WTC11 (cell line): Measurements from ENCODE around the gene RABAC1. TPM values are rescaled to one million over a fixed set of nuclear protein-coding genes. Genes with fewer than 3 reads are reported as not detected.

ENCODE experiments used
- ATAC-seq: fragments of 200-7000 bp; cut with Tn5 transposase; 2 replicates; pipeline ENCODE4 v1.10.0; 2021; ENCODE audit warnings: mild to moderate bottlenecking, moderate library complexity
- CTCF ChIA-PET: fragments of 300-600 bp; sonication (Branson Sonifier 250); formaldehyde crosslinking; loops from one replicate; lab custom pipeline; 2021; ENCODE audit warnings: antibody characterized with exemption; lab: Charles Lee
- POLR2A ChIA-PET: fragments of 350-600 bp; sonication (Branson Sonifier 250); formaldehyde crosslinking; loops from one replicate; lab custom pipeline; 2021; ENCODE audit warnings: antibody characterized with exemption; lab: Charles Lee
- DNase-seq: peaks from one replicate; pipeline ENCODE4 v3.0.0; 2021; ENCODE audit warnings: low spot score
- H3K27ac Mint-ChIP-seq: 2 replicates; pipeline ENCODE4 v1.8.0; 2021; ENCODE audit warnings: mixed read lengths
- H3K27me3 Mint-ChIP-seq: 2 replicates; pipeline ENCODE4 v1.8.0; 2021; ENCODE audit warnings: low read depth, mild to moderate bottlenecking, moderate library complexity, mixed read lengths
- H3K36me3 Mint-ChIP-seq: 2 replicates; pipeline ENCODE4 v1.8.0; 2021; ENCODE audit warnings: mixed read lengths
- H3K4me1 Mint-ChIP-seq: 2 replicates; pipeline ENCODE4 v1.8.0; 2022; ENCODE audit warnings: mixed read lengths
- H3K4me3 Mint-ChIP-seq: 2 replicates; pipeline ENCODE4 v1.8.0; 2021; ENCODE audit warnings: mild to moderate bottlenecking, moderate library complexity, mixed read lengths
- H3K9me3 Mint-ChIP-seq: 2 replicates; pipeline ENCODE4 v1.8.0; 2021; ENCODE audit warnings: mixed read lengths
- ATF1 ChIP-seq: sonication (generic); formaldehyde crosslinking; IDR thresholded peaks from 2 replicates; pipeline ENCODE4 v1.8.1; 2023; ENCODE audit warnings: mild to moderate bottlenecking, moderate library complexity, missing genetic modification reagents
- CBFB ChIP-seq: sonication (generic); formaldehyde crosslinking; IDR thresholded peaks from 2 replicates; pipeline ENCODE4 v1.8.1; 2022; ENCODE audit warnings: mild to moderate bottlenecking, low read depth, missing genetic modification reagents
- FOXJ3 ChIP-seq: sonication (generic); formaldehyde crosslinking; IDR thresholded peaks from 2 replicates; pipeline ENCODE4 v1.9.0; 2021; ENCODE audit warnings: missing genetic modification reagents, mild to moderate bottlenecking, borderline replicate concordance
- NFATC4 ChIP-seq: fragments of 250-450 bp; sonication (Bioruptor Pico); IDR thresholded peaks from 2 replicates; pipeline ENCODE4 v1.9.0; 2021; ENCODE audit warnings: mild to moderate bottlenecking
- NFE2L1 ChIP-seq: sonication (generic); formaldehyde crosslinking; IDR thresholded peaks from 2 replicates; pipeline ENCODE4 v1.8.1; 2023; ENCODE audit warnings: missing genetic modification reagents
- NFYB ChIP-seq: sonication (generic); formaldehyde crosslinking; conservative IDR thresholded peaks from 2 replicates; pipeline ENCODE4 v1.8.0; 2022; ENCODE audit warnings: low read depth, missing genetic modification reagents
- NR2C2 ChIP-seq: sonication (generic); formaldehyde crosslinking; IDR thresholded peaks from 2 replicates; pipeline ENCODE4 v1.8.0; 2022; ENCODE audit warnings: mild to moderate bottlenecking, missing genetic modification reagents
- RELA ChIP-seq: sonication (generic); formaldehyde crosslinking; IDR thresholded peaks from 2 replicates; pipeline ENCODE4 v1.8.1; 2022; ENCODE audit warnings: missing genetic modification reagents, mild to moderate bottlenecking, borderline replicate concordance
- ZBTB21 ChIP-seq: sonication (generic); formaldehyde crosslinking; IDR thresholded peaks from 2 replicates; pipeline ENCODE4 v1.8.1; 2023; ENCODE audit warnings: mild to moderate bottlenecking, missing genetic modification reagents, borderline replicate concordance
- total RNA-seq: library from RNA; stranded (reverse); gene quantifications from 3 replicates; pipeline ENCODE4 v1.2.3, GENCODE V29; 2021
- TF ChIP-seq, protein P1 (sequence below): fragments of 250-450 bp; sonication (Bioruptor Pico); IDR thresholded peaks from 2 replicates; pipeline ENCODE4 v1.9.0; 2021; ENCODE audit warnings: mild to moderate bottlenecking
- TF ChIP-seq, protein P2 (sequence below): sonication (generic); formaldehyde crosslinking; conservative IDR thresholded peaks from 2 replicates; pipeline ENCODE4 v1.8.1; 2022; ENCODE audit warnings: mild to moderate bottlenecking, missing genetic modification reagents
- TF ChIP-seq, protein P3 (sequence below): fragments of 250-450 bp; sonication (Bioruptor Pico); IDR thresholded peaks from 2 replicates; pipeline ENCODE4 v1.9.0; 2021; ENCODE audit warnings: mild to moderate bottlenecking, borderline replicate concordance
- TF ChIP-seq, protein P4 (sequence below): sonication (generic); formaldehyde crosslinking; IDR thresholded peaks from 2 replicates; pipeline ENCODE4 v1.8.0; 2022; ENCODE audit warnings: mild to moderate bottlenecking, missing genetic modification reagents

RABAC1 gene
- total RNA-seq, 1 experiment from 2014 or later: 159 TPM

DNA sequence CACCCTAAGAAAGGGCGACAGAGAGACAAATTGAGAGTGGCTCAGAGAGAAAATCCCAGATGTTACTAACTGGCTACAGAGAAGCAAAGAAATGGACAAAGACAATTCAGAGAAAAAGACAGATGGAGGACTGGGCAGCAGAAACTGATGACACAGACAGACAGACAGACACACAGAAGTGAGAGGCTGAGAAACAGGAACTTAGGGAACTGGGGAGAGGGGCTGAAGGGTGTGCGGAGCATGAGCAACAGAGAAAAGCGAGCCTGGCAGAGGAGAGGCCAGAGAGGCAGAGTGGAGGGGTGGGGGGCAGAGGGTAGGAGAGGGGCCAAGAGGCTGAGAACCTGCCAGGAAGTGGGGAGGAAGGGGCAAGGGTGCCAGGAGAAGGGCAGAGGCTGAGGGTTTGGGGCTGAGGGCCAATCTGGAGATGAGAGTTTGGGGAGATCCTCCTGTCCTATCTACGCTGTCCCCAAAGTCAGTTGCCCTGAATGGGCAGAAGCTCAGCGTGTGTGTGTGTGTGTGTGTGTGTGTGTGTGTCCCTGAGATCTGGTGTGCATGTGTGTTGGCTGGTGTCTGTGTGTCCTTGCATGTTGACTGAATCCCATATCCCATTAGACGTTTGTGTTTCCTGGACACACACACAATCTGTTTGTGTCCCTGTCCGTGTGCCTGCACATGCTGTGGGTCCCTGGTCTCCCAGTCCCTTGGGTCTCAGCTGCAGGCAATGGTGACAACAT lies 25.3 kb downstream of the RABAC1 start (continued):
- TF ChIP-seq ATF1 (CRISPR knock-in tag): no peak
- TF ChIP-seq, protein P1, sequence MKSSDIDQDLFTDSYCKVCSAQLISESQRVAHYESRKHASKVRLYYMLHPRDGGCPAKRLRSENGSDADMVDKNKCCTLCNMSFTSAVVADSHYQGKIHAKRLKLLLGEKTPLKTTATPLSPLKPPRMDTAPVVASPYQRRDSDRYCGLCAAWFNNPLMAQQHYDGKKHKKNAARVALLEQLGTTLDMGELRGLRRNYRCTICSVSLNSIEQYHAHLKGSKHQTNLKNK (CRISPR knock-in tag): no peak

DNA sequence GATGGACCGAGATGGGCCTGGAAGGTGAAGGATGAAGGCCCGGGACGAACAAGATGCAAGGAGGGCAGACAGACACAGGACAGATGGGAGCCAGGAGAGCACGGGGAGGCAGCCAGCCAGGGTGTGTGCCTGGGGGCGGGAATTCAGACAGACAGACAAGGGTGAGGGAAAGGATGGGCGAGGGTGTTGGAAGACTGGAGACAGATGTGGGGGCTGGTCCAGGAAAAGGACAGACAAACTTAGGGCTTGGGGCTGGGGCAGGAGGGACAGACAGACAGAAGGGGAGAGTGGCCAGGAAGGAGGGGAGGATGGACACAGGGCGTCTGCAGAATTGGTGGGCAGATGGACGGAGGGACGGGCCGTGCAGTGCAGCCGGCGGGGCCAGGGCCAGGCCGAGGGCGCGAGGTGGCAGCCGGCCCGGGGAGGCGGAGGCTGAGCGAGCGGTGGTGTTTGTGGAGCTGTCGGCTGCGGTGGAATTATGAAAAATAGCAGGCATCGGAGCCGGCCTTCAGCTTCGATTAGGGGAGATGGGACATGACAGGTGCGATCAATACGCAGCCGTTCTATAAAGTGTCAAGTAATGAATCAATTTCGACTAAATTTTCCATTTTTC lies 26.3 kb downstream of the RABAC1 start:
- no peak overlapping the region for H3K4me3 Mint-ChIP-seq
- no peak for ATAC-seq
- no peaks in the 10 kb centered on the region for H3K36me3 Mint-ChIP-seq
- H3K4me1 Mint-ChIP-seq: peaks cover 40% of the 10 kb centered on the region
- no peak overlapping the region for H3K27ac Mint-ChIP-seq
- ChIA-PET CTCF (interaction anchor here (1.1 to 4.7 kb wide), 2 partner anchors 49 to 60 kb away, joined by 3 to 34 read pairs; no protein-coding TSS in a partner anchor), POLR2A (no interaction called here)
- no peak for DNase-seq
- H3K9me3 Mint-ChIP-seq: no peaks in the 10 kb centered on the region
- TF ChIP-seq FOXJ3 (CRISPR knock-in tag): no peak
- TF ChIP-seq RELA (CRISPR knock-in tag): no peak
- H3K27me3 Mint-ChIP-seq: peaks cover 88% of the 10 kb centered on the region

DNA sequence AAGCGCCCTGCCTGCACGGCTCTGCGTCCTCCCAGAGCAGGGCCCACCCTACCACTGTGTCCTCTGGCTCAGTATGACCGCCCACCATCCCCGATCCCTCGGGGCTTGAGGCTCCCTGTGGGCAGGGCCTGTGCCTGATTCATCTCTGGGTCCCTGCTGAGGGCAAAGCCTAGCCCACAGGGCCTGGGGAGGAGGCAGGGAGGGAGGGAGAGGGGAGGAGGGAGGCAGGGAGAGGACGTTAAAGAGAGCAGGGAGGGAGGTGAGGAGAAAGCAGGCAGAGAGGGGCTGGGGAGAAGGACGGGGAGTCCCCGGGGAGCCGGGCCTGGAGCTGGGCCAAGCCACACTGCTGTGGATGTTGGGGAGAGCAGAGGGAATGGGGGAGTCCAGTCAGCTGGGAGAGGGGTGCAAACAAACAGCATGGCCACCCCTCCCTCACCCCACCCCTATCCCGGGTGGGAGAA lies 26.8 kb downstream of the RABAC1 start:
- Mint-ChIP-seq H3K4me1 (peaks cover 36% of the 10 kb centered on the region), H3K36me3 (no peaks in the 10 kb centered on the region), H3K27me3 (peaks cover 83% of the 10 kb centered on the region), H3K4me3 (no peak overlapping the region), H3K9me3 (no peaks in the 10 kb centered on the region), H3K27ac (no peak overlapping the region)
- POLR2A ChIA-PET: no interaction called here
- ATAC-seq: no peak
- no peak for DNase-seq
- CTCF ChIA-PET: interaction anchor here (1.1 to 4.7 kb wide), 4 partner anchors 26 to 59 kb away, joined by 3 to 34 read pairs (median 8); partner anchors contain the start of gene RABAC1
- TF ChIP-seq, protein P2, sequence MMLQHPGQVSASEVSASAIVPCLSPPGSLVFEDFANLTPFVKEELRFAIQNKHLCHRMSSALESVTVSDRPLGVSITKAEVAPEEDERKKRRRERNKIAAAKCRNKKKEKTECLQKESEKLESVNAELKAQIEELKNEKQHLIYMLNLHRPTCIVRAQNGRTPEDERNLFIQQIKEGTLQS (CRISPR knock-in tag): no peak
- TF ChIP-seq, protein P3, sequence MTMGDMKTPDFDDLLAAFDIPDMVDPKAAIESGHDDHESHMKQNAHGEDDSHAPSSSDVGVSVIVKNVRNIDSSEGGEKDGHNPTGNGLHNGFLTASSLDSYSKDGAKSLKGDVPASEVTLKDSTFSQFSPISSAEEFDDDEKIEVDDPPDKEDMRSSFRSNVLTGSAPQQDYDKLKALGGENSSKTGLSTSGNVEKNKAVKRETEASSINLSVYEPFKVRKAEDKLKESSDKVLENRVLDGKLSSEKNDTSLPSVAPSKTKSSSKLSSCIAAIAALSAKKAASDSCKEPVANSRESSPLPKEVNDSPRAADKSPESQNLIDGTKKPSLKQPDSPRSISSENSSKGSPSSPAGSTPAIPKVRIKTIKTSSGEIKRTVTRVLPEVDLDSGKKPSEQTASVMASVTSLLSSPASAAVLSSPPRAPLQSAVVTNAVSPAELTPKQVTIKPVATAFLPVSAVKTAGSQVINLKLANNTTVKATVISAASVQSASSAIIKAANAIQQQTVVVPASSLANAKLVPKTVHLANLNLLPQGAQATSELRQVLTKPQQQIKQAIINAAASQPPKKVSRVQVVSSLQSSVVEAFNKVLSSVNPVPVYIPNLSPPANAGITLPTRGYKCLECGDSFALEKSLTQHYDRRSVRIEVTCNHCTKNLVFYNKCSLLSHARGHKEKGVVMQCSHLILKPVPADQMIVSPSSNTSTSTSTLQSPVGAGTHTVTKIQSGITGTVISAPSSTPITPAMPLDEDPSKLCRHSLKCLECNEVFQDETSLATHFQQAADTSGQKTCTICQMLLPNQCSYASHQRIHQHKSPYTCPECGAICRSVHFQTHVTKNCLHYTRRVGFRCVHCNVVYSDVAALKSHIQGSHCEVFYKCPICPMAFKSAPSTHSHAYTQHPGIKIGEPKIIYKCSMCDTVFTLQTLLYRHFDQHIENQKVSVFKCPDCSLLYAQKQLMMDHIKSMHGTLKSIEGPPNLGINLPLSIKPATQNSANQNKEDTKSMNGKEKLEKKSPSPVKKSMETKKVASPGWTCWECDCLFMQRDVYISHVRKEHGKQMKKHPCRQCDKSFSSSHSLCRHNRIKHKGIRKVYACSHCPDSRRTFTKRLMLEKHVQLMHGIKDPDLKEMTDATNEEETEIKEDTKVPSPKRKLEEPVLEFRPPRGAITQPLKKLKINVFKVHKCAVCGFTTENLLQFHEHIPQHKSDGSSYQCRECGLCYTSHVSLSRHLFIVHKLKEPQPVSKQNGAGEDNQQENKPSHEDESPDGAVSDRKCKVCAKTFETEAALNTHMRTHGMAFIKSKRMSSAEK: no peak
- TF ChIP-seq RELA (CRISPR knock-in tag) (no peak), NFATC4 (CRISPR knock-in tag) (no peak), NFE2L1 (CRISPR knock-in tag) (no peak), NR2C2 (CRISPR knock-in tag) (no peak), CBFB (CRISPR knock-in tag) (no peak), ZBTB21 (CRISPR knock-in tag) (no peak), NFYB (CRISPR knock-in tag) (no peak)
- TF ChIP-seq, protein P4, sequence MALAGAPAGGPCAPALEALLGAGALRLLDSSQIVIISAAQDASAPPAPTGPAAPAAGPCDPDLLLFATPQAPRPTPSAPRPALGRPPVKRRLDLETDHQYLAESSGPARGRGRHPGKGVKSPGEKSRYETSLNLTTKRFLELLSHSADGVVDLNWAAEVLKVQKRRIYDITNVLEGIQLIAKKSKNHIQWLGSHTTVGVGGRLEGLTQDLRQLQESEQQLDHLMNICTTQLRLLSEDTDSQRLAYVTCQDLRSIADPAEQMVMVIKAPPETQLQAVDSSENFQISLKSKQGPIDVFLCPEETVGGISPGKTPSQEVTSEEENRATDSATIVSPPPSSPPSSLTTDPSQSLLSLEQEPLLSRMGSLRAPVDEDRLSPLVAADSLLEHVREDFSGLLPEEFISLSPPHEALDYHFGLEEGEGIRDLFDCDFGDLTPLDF: no peak
